Astrocyte (in vitro differentiated cells and primary cell): ENCODE data around the gene MMRN2.

ENCODE experiments used
- EZH2 ChIP-seq: IDR thresholded peaks from 2 replicates; pipeline ENCODE4 v1.6.1; 2012; ENCODE audit warnings: mild to moderate bottlenecking, low read length, inconsistent platforms; ENCODE audit not compliant: insufficient read depth
- TF ChIP-seq, protein P1 (sequence below): IDR thresholded peaks from 2 replicates; pipeline ENCODE4 v1.5.1; 2011; ENCODE audit warnings: low read depth, mild to moderate bottlenecking, inconsistent platforms, low read length, moderate library complexity; ENCODE audit not compliant: insufficient read depth

DNA sequence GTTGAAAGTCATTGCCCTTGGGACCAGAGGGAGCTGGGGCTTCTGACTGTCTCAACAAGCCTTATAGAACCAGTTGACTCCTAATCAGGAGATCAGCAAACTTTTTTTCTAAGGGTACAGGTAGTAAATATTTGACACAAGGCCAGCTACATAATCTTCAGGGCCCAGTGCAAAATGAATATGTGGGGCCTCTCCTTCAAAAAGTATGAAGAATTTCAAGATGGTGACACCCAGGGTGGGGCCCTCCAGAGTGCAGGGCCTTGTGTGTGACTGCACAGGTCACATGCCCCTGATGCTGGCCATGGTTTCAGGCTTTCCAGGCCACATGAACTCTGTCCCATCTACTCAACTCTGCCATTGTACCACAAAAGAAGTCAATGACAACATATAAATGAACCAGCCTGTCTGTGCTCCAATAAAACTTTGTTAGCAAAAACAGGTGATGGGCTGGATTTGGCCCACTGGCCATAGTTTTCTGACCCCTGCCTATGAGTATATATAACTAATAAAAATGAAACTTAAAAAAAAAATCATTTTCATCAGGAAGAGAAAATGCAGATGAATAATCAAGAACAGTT, 6.1 kb downstream of the MMRN2 start:
- TF ChIP-seq, protein P1, sequence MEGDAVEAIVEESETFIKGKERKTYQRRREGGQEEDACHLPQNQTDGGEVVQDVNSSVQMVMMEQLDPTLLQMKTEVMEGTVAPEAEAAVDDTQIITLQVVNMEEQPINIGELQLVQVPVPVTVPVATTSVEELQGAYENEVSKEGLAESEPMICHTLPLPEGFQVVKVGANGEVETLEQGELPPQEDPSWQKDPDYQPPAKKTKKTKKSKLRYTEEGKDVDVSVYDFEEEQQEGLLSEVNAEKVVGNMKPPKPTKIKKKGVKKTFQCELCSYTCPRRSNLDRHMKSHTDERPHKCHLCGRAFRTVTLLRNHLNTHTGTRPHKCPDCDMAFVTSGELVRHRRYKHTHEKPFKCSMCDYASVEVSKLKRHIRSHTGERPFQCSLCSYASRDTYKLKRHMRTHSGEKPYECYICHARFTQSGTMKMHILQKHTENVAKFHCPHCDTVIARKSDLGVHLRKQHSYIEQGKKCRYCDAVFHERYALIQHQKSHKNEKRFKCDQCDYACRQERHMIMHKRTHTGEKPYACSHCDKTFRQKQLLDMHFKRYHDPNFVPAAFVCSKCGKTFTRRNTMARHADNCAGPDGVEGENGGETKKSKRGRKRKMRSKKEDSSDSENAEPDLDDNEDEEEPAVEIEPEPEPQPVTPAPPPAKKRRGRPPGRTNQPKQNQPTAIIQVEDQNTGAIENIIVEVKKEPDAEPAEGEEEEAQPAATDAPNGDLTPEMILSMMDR: no peak
- no peak for TF ChIP-seq EZH2
